H1 (cell line): ENCODE results near the gene CIAO2B. TPM values are rescaled to one million over a fixed set of nuclear protein-coding genes. Genes with fewer than 3 reads are reported as not detected.

Source experiments
- CTCF ChIA-PET: fragments of 300-600 bp; sonication (Branson Sonifier 250); formaldehyde crosslinking; loops from one replicate; lab custom pipeline; 2021; ENCODE audit not compliant: partially characterized antibody; lab: Charles Lee
- POLR2A ChIA-PET: fragments of 300-600 bp; sonication (Branson Sonifier 250); formaldehyde crosslinking; loops from one replicate; lab custom pipeline; 2021; ENCODE audit warnings: inconsistent platforms; ENCODE audit not compliant: partially characterized antibody; lab: Charles Lee
- DNase-seq, 2 experiments: peaks; one replicate each; pipeline versions ENCODE4 v3.0.0 to v3.0.0-alpha.2; 2010 to 2022; ENCODE audit warnings: low spot score in 2 of 2, low read depth in 1 of 2, mixed read lengths in 1 of 2
- FAIRE-seq: peaks from 2 replicates; lab custom pipeline; 2011; peaks lifted over from hg19 to GRCh38; lab: Jason Lieb, UNC
- H2AFZ ChIP-seq: 2 replicates; pipeline ENCODE4 v1.8.1; 2012; ENCODE audit warnings: low read length, inconsistent platforms
- H2AK5ac ChIP-seq: 2 replicates; pipeline ENCODE4 v1.6.1; 2013; ENCODE audit warnings: low read depth, low read length
- H2BK120ac ChIP-seq: replicated peaks from 2 replicates; pipeline ENCODE3; 2013; ENCODE audit warnings: low read depth, low read length, inconsistent platforms
- H2BK12ac ChIP-seq: 2 replicates; pipeline ENCODE4 v1.6.1; 2013; ENCODE audit warnings: low read depth, low read length
- H2BK15ac ChIP-seq: 2 replicates; pipeline ENCODE4 v1.6.1; 2013; ENCODE audit warnings: low read length
- H2BK20ac ChIP-seq: 2 replicates; pipeline ENCODE4 v1.6.1; 2013; ENCODE audit warnings: low read length
- H2BK5ac ChIP-seq: 2 replicates; pipeline ENCODE4 v1.6.1; 2013; ENCODE audit warnings: low read depth, low read length
- H3K14ac ChIP-seq: 2 replicates; pipeline ENCODE4 v1.6.1; 2013; ENCODE audit warnings: inconsistent platforms; ENCODE audit not compliant: insufficient read length
- H3K18ac ChIP-seq: 2 replicates; pipeline ENCODE4 v1.6.1; 2013; ENCODE audit warnings: low read length; ENCODE audit errors: extremely low read depth
- H3K23ac ChIP-seq: 2 replicates; pipeline ENCODE4 v1.6.1; 2013; ENCODE audit warnings: inconsistent platforms; ENCODE audit not compliant: insufficient read length
- H3K23me2 ChIP-seq: 2 replicates; pipeline ENCODE4 v1.6.1; 2013; ENCODE audit warnings: low read depth, low read length
- H3K27ac ChIP-seq: 2 replicates; pipeline ENCODE4 v1.6.1; 2011; ENCODE audit warnings: low read depth, low read length, inconsistent platforms
- H3K27me3 ChIP-seq, 4 experiments: replicated peaks in 1 of 4; 1 replicate in 1 of 4; 2 replicates in 3 of 4; pipeline versions ENCODE4 v1.6.1 to v1.8.1; 2011 to 2013; ENCODE audit warnings: low read length in 3 of 4, mild to moderate bottlenecking in 3 of 4, inconsistent platforms in 2 of 4, mixed read lengths in 2 of 4, moderate library complexity in 1 of 4; ENCODE audit not compliant: control insufficient read depth in 3 of 4, insufficient read depth in 3 of 4; ENCODE audit errors: extremely low read depth in 1 of 4
- H3K36me3 ChIP-seq, 4 experiments: 2 replicates each; pipeline versions ENCODE4 v1.6.1 to v1.8.1; 2011 to 2013; ENCODE audit warnings: mild to moderate bottlenecking in 4 of 4, low read length in 3 of 4, moderate library complexity in 2 of 4, control low read depth in 1 of 4, inconsistent platforms in 1 of 4; ENCODE audit not compliant: insufficient read depth in 4 of 4, control insufficient read depth in 2 of 4
- H3K4ac ChIP-seq: replicated peaks from 2 replicates; pipeline ENCODE3; 2013; ENCODE audit warnings: low read length, low read depth, mixed read lengths, inconsistent platforms; ENCODE audit not compliant: insufficient read length
- H3K4me1 ChIP-seq, 4 experiments: replicated peaks in 1 of 4; 1 replicate in 1 of 4; 2 replicates in 3 of 4; pipeline versions ENCODE4 v1.6.1 to v1.8.1; 2011 to 2013; ENCODE audit warnings: low read length in 3 of 4, inconsistent platforms in 2 of 4, mixed read lengths in 1 of 4; ENCODE audit not compliant: insufficient read depth in 4 of 4, control insufficient read depth in 3 of 4
- H3K4me2 ChIP-seq, 2 experiments: 2 replicates each; pipeline versions ENCODE4 v1.6.1 to v1.8.1; 2011 to 2013; ENCODE audit warnings: low read depth in 2 of 2, low read length in 2 of 2, control low read depth in 1 of 2, inconsistent platforms in 1 of 2, mild to moderate bottlenecking in 1 of 2; ENCODE audit not compliant: insufficient read depth in 1 of 2
- H3K4me3 ChIP-seq, 4 experiments: fragments of 200-600, 300-600 bp in 1 of 4; sonication (generic), shearing (Covaris generic), sonication (Bioruptor Twin) in 1 of 4; 2 replicates each; pipeline versions ENCODE4 v1.5.1 to v1.8.1; 2011 to 2016; ENCODE audit warnings: low read length in 4 of 4, low read depth in 3 of 4, control low read depth in 2 of 4, inconsistent platforms in 2 of 4, mild to moderate bottlenecking in 2 of 4, mixed read lengths in 1 of 4, moderate library complexity in 1 of 4; ENCODE audit not compliant: insufficient read depth in 2 of 4; ENCODE audit errors: extremely low read depth in 1 of 4
- H3K56ac ChIP-seq: replicated peaks from 2 replicates; pipeline ENCODE3; 2013; ENCODE audit warnings: low read depth, mild to moderate bottlenecking, mixed read lengths, low read length, inconsistent platforms; ENCODE audit not compliant: insufficient read length
- H3K79me1 ChIP-seq: 2 replicates; pipeline ENCODE4 v1.6.1; 2013; ENCODE audit warnings: low read depth, low read length, control low read depth
- H3K79me2 ChIP-seq, 2 experiments: 2 replicates each; pipeline versions ENCODE4 v1.6.1 to v1.8.1; 2012 to 2013; ENCODE audit warnings: low read length in 2 of 2, mild to moderate bottlenecking in 2 of 2, inconsistent platforms in 1 of 2; ENCODE audit not compliant: insufficient read depth in 2 of 2, control insufficient read depth in 1 of 2
- H3K9ac ChIP-seq, 4 experiments: replicated peaks in 1 of 4; 1 replicate in 1 of 4; 2 replicates in 3 of 4; pipeline versions ENCODE4 v1.6.1 to v1.8.1; 2011 to 2013; ENCODE audit warnings: low read depth in 3 of 4, low read length in 3 of 4, control low read depth in 2 of 4, mild to moderate bottlenecking in 2 of 4, moderate library complexity in 2 of 4, inconsistent platforms in 1 of 4; ENCODE audit errors: extremely low read depth in 1 of 4
- H3K9me3 ChIP-seq, 2 experiments: 2 replicates each; pipeline versions ENCODE4 v1.6.1 to v1.8.1; 2012 to 2013; ENCODE audit warnings: mild to moderate bottlenecking in 2 of 2, moderate library complexity in 2 of 2, control low read depth in 1 of 2, inconsistent platforms in 1 of 2, low read depth in 1 of 2, low read length in 1 of 2, mixed read lengths in 1 of 2; ENCODE audit not compliant: insufficient read depth in 2 of 2
- H4K20me1 ChIP-seq, 2 experiments: replicated peaks in 1 of 2; 2 replicates each; pipeline versions ENCODE3 to v1.8.1; 2011 to 2013; ENCODE audit warnings: inconsistent platforms in 2 of 2, low read length in 2 of 2, mild to moderate bottlenecking in 1 of 2; ENCODE audit not compliant: insufficient read depth in 2 of 2, control insufficient read depth in 1 of 2
- H4K5ac ChIP-seq: 2 replicates; pipeline ENCODE4 v1.6.1; 2013; ENCODE audit warnings: low read length, low read depth, mixed read lengths, inconsistent platforms; ENCODE audit not compliant: insufficient read length
- H4K8ac ChIP-seq: 2 replicates; pipeline ENCODE4 v1.8.0; 2013; ENCODE audit warnings: mild to moderate bottlenecking, moderate library complexity, low read length, inconsistent platforms; ENCODE audit not compliant: insufficient read depth; ENCODE audit errors: extremely low read depth
- H4K91ac ChIP-seq: replicated peaks from 2 replicates; pipeline ENCODE3; 2013; ENCODE audit warnings: low read length, mixed read lengths, inconsistent platforms; ENCODE audit not compliant: insufficient read length
- BRCA1 ChIP-seq: IDR thresholded peaks from 2 replicates; pipeline ENCODE4 v1.6.1; 2012; ENCODE audit warnings: low read depth, low read length, improper control_type of control experiment
- E2F6 ChIP-seq: IDR thresholded peaks from 2 replicates; pipeline ENCODE4 v1.6.1; 2012; ENCODE audit warnings: inconsistent platforms
- EP300 ChIP-seq, 2 experiments: IDR thresholded peaks; 1 replicate in 1 of 2; 2 replicates in 1 of 2; pipeline ENCODE4 v1.6.1; 2011 to 2012; ENCODE audit warnings: low read depth in 2 of 2, low read length in 2 of 2, mild to moderate bottlenecking in 2 of 2, borderline replicate concordance in 1 of 2, inconsistent platforms in 1 of 2, moderate library complexity in 1 of 2
- FOSL1 ChIP-seq: IDR thresholded peaks from 2 replicates; pipeline ENCODE4 v1.6.1; 2011; ENCODE audit warnings: mild to moderate bottlenecking, low read depth, low read length, moderate library complexity; ENCODE audit not compliant: insufficient read depth
- GABPA ChIP-seq: IDR thresholded peaks from 2 replicates; pipeline ENCODE4 v1.6.1; 2011; ENCODE audit warnings: mild to moderate bottlenecking, low read length, moderate library complexity, borderline replicate concordance; ENCODE audit not compliant: insufficient read depth
- JUN ChIP-seq: IDR thresholded peaks from 2 replicates; pipeline ENCODE4 v1.6.1; 2011; ENCODE audit warnings: low read depth, mild to moderate bottlenecking, improper control_type of control experiment, low read length
- JUND ChIP-seq: IDR thresholded peaks from 2 replicates; pipeline ENCODE4 v1.6.1; 2011; ENCODE audit warnings: mild to moderate bottlenecking, improper control_type of control experiment, low read length
- KDM4A ChIP-seq: IDR thresholded peaks from one replicate; pipeline ENCODE4 v1.7.1; 2012; ENCODE audit warnings: low read depth, mild to moderate bottlenecking, moderate library complexity, low read length, inconsistent platforms; ENCODE audit not compliant: severe bottlenecking
- MAFK ChIP-seq: IDR thresholded peaks from 2 replicates; pipeline ENCODE4 v1.6.1; 2012; ENCODE audit warnings: low read depth, mild to moderate bottlenecking, improper control_type of control experiment, low read length
- NANOG ChIP-seq: IDR thresholded peaks from 2 replicates; pipeline ENCODE4 v1.6.1; 2011; ENCODE audit warnings: low read length, low read depth, mild to moderate bottlenecking, inconsistent platforms; ENCODE audit not compliant: insufficient read depth, poor library complexity, severe bottlenecking
- POLR2A ChIP-seq, 2 experiments: IDR thresholded peaks; 1 replicate in 1 of 2; 2 replicates in 1 of 2; pipeline ENCODE4 v1.6.1; 2011; ENCODE audit warnings: low read depth in 2 of 2, low read length in 2 of 2, mild to moderate bottlenecking in 2 of 2; ENCODE audit errors: control extremely low read depth in 1 of 2
- SUZ12 ChIP-seq: fragments of 200-600 bp; sonication (generic); IDR thresholded peaks from 2 replicates; pipeline ENCODE4 v1.6.1; 2012; ENCODE audit warnings: mild to moderate bottlenecking, inconsistent platforms, low read length, moderate library complexity, mixed read lengths
- TAF1 ChIP-seq: IDR thresholded peaks from 2 replicates; pipeline ENCODE4 v1.6.1; 2011; ENCODE audit warnings: mild to moderate bottlenecking, low read depth, low read length
- WGBS, 2 experiments: shearing (Covaris generic) in 1 of 2; methylation state at CpG; one replicate each; pipeline versions ENCODE4 v1.1.6 to v1.1.7; 2013 to 2015; ENCODE audit warnings: low lambda C conversion rate in 2 of 2, mixed read lengths in 2 of 2, inconsistent platforms in 1 of 2, low coverage in 1 of 2, missing lambda C conversion rate in 1 of 2; ENCODE audit not compliant: insufficient replicate concordance in 2 of 2, insufficient coverage in 1 of 2, insufficient read length in 1 of 2; ENCODE audit errors: extremely low coverage in 1 of 2, missing lambda C conversion rate in 1 of 2; 5-methylcytosine and 5-hydroxymethylcytosine counted together
- polyA plus RNA-seq, 7 experiments: library from polyadenylated mRNA; depleted of rRNA in 3 of 7; stranded (reverse) in 5 of 7; unstranded in 2 of 7; fragments of >200 nt in 5 of 7; fragments of 200-250 nt in 2 of 7; gene quantifications; 1 replicate in 5 of 7; 2 replicates in 1 of 7; 4 replicates in 1 of 7; pipeline versions ENCODE4 v1.2.1 to v1.2.3, GENCODE V29; 2011 to 2013; ENCODE audit warnings: missing spikeins in 2 of 7, mixed read lengths in 2 of 7
- total RNA-seq: library from RNA; stranded (reverse); fragmentation: NEBNext Ultra II Directional; extraction: Animal tissue kit (Norgen Biotek cat#: 25700); gene quantifications from 2 replicates; pipeline ENCODE4 v1.2.1, GENCODE V29; 2021

Gene CIAO2B
- total and polyA plus RNA-seq, 2 of the 8 experiments (the other 6 are each of a cell fraction or from before 2014, with no cell fraction given): 65.6 to 248 TPM

DNA sequence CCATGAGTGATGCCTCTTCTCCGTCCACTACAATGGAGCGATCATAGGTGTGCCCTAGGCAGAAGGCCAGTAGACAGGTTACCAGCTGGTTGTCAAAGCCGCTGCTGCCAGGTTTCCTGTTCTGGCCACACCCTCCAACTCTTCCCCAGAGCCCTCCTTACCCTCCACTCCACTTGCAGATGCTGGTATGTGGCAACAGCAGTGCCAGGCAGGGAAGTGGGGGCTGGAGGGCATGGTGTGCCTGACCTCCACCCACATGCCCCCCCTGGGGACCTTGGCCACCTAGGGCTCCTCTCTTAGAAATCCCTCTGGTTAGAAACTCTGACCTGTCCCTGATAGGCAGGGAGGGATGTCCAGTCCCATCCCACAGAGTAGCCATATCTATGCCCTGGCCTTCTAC is 10.3 kb downstream of the CIAO2B start:
- H2BK15ac ChIP-seq: no peak overlapping the region
- H4K8ac ChIP-seq: no peak overlapping the region
- H2BK12ac ChIP-seq: no peak overlapping the region
- H3K27ac ChIP-seq: no peak overlapping the region
- CTCF ChIA-PET: interaction anchor here (0.9 to 27.5 kb wide), 5 partner anchors 24 to 273 kb away, joined by 3 to 1009 read pairs (median 3); partner anchors contain the start of genes CDH16 and PDP2
- H4K91ac ChIP-seq: no peak overlapping the region
- no peaks in the 10 kb centered on the region for H3K36me3 ChIP-seq
- H4K20me1 ChIP-seq: no peaks in the 10 kb centered on the region
- WGBS, 2 experiments: 91% methylated on average over 3 of the region's 3 CpGs; no CpG with 5 or more reads in 1 of the 2 experiments
- H2BK20ac ChIP-seq: no peak overlapping the region
- H3K14ac ChIP-seq: no peak overlapping the region
- H3K4ac ChIP-seq: no peak overlapping the region
- no peak overlapping the region for H3K9ac ChIP-seq
- H3K18ac ChIP-seq: no peak overlapping the region
- no peaks in the 10 kb centered on the region for H3K9me3 ChIP-seq
- FAIRE-seq (no peak), DNase-seq (no peak)
- no peak overlapping the region for H2AFZ ChIP-seq
- H2BK120ac ChIP-seq: no peak overlapping the region
- H3K79me2 ChIP-seq: no peaks in the 10 kb centered on the region
- no peak overlapping the region for H3K56ac ChIP-seq
- peaks cover 0 to 8% (median under 1%) of the 10 kb centered on the region in 4 experiments; a peak in 4 of 7 replicates for H3K4me1 ChIP-seq
- H3K23ac ChIP-seq: no peak overlapping the region
- no peak overlapping the region; a peak in 1 of 4 replicates for H3K4me2 ChIP-seq
- H3K79me1 ChIP-seq: peaks cover 2% of the 10 kb centered on the region; the same call in 1 of the 2 replicates
- H4K5ac ChIP-seq: no peak overlapping the region
- H2BK5ac ChIP-seq: no peak overlapping the region
- peaks cover 14 to 46% (median 37%) of the 10 kb centered on the region in 4 experiments; a peak in 6 of 7 replicates for H3K27me3 ChIP-seq
- H2AK5ac ChIP-seq: no peak overlapping the region
- POLR2A ChIA-PET: interaction anchor here (0.6 to 1.4 kb wide), 2 partner anchors 12 to 82 kb away, joined by 3 to 5 read pairs; no protein-coding TSS in a partner anchor
- no peak overlapping the region for H3K4me3 ChIP-seq
- peaks cover 4% of the 10 kb centered on the region; the same call in 1 of the 2 replicates for H3K23me2 ChIP-seq
- TF ChIP-seq EP300 (IDR thresholded peaks at IDR 0.05; ENCODE audit: borderline replicate concordance in 1 of 2, low read depth in 2 of 2, low read length in 2 of 2): no peak
- TF ChIP-seq FOSL1: no peak
- TF ChIP-seq MAFK: no peak
- no peak for TF ChIP-seq JUND
- no peak for TF ChIP-seq TAF1
- TF ChIP-seq SUZ12: no peak
- TF ChIP-seq NANOG: no peak
- TF ChIP-seq BRCA1: no peak
- TF ChIP-seq E2F6: no peak
- no peak for TF ChIP-seq KDM4A
- no peak for TF ChIP-seq JUN
- no peak for TF ChIP-seq POLR2A (IDR thresholded peaks at IDR 0.05; ENCODE audit: control extremely low read depth in 1 of 2, low read depth in 2 of 2, low read length in 2 of 2)
- TF ChIP-seq GABPA: no peak
